Mononuclear cell (primary cell): ENCODE results near the gene SERPINB10. TPM values are rescaled to one million over a fixed set of nuclear protein-coding genes. Genes with fewer than 3 reads are reported as not detected.
"Not testable (repeated sequence)": the region's sequence is repeated elsewhere in the genome, so short reads cannot be mapped to it uniquely, and the experiment has no call there.

Experiments used
- H3K27me3 ChIP-seq: 2 replicates; pipeline ENCODE4 v1.6.0; 2011; ENCODE audit warnings: low read length, control low read depth; ENCODE audit not compliant: insufficient read depth
- H3K4me1 ChIP-seq: 2 replicates; pipeline ENCODE4 v1.5.1; 2011; ENCODE audit warnings: mild to moderate bottlenecking, low read length, control low read depth; ENCODE audit not compliant: insufficient read depth
- H3K4me3 ChIP-seq: 2 replicates; pipeline ENCODE4 v1.5.1; 2011; ENCODE audit warnings: mild to moderate bottlenecking, low read length, moderate library complexity
- H3K9me3 ChIP-seq: 2 replicates; pipeline ENCODE4 v1.5.1; 2011; ENCODE audit warnings: low read depth, mild to moderate bottlenecking, control low read depth, low read length
- total RNA-seq: library from RNA; depleted of rRNA; stranded (reverse); fragments of >200 nt; gene quantifications from one replicate; pipeline ENCODE4 v1.2.3, GENCODE V29; 2012

SERPINB10 gene
- total RNA-seq, 1 donor: 5.7 TPM

DNA sequence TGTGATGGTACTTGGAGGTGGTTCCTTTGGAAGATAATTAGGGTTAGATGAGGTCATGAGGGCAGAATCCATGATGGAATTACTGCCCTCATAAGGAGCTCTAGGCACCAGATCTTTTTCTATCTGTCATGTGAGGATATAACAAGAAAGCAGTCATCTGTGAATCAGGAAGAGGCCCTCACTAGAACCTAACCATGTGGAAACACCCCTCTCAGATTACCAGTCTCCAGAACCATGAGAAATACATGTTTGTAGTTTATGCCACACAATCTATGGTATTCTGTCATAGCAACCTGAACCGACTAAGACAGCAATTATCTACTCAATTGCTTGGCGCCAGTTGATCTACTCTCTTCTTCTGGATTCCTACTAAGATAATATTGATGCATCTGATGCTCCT is 2.4 kb upstream of the SERPINB10 start:
- Histone ChIP-seq H3K4me3 (no peak overlapping the region), H3K27me3 (no peaks in the 10 kb centered on the region), H3K9me3 (no peaks in the 10 kb centered on the region), H3K4me1 (peaks cover 25% of the 10 kb centered on the region)

DNA sequence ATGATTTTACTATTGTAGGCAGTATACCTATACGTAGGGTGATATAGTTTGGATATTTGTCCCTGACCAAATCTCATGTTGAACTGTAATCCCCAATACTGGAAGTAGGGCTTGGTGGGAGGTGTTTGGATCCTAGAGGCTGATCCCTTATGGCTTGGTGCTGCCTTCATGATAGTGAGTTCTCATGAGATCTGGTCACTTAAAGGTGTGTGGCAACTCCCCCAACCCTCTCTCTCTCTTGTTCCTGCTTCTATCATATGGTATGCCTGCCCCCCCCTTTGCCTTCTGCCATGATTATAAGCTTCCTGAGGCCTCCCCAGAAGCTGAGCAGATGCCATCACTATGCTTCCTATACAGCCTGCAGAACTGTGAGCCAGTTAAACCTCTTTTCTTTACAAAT is 1.7 kb upstream of the SERPINB10 start:
- Histone ChIP-seq H3K4me3 (no peak overlapping the region), H3K9me3 (no peaks in the 10 kb centered on the region), H3K4me1 (peaks cover 25% of the 10 kb centered on the region), H3K27me3 (no peaks in the 10 kb centered on the region)

DNA sequence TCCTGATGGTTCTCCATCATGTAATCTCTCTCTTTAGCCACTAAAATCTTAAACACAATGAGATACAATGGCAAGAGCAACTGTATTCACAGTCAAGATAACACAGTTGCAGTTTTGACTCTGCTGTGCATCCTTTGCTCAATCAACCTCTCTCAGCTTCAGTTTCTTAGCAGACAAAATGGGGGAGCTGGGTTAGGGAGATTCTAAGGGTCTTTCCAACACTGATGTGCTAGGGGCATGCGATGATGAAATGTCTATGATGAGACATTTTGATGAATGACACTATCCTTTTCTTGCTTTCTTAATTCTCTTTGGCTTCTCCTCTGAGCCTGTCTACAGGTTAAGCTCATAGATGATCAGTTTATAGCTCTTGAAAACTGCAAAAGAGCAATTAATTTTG is 1.1 kb downstream of the SERPINB10 start:
- Histone ChIP-seq H3K4me1 (peaks cover 25% of the 10 kb centered on the region), H3K27me3 (no peaks in the 10 kb centered on the region), H3K9me3 (no peaks in the 10 kb centered on the region), H3K4me3 (no peak overlapping the region)

DNA sequence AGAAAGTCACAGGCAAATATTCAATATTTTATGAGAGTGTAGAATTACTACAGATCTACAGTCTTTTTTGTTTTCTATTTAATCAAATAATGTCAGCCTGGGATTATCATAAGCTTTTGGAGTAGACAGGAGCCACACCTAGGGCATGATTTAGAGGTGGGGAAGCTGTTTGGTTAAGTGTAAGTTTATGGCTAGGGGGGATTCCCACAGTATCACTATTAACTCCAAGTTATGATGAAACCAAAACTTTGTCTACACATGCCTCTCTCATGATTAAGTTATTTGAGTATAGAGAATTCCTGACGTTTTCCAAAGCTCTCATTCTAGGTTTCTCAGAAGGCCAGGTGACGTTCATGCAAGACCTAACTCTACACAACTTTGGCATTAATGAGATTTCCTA is 2.1 kb downstream of the SERPINB10 start:
- Histone ChIP-seq H3K4me3 (no peak overlapping the region), H3K9me3 (no peaks in the 10 kb centered on the region), H3K4me1 (peaks cover 25% of the 10 kb centered on the region), H3K27me3 (no peaks in the 10 kb centered on the region)

DNA sequence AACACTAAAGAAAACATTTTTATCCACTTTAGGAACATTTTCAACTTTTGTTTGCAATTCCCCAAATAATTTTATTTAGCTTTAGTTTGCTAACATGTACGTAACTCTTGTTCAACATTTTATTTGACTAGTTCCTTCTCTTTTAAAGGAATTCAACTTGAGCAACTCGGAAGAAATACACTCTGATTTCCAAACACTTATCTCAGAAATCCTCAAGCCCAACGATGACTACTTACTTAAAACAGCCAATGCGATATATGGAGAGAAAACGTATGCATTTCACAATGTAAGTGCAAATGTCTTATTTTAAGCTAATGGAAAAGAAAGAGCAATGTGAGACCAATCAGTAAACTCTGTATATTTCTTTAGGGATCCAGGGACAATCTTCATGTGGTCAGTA is 10.1 kb downstream of the SERPINB10 start:
- Histone ChIP-seq H3K27me3 (peaks cover 4% of the 10 kb centered on the region), H3K4me3 (no peak overlapping the region), H3K4me1 (peaks cover 36% of the 10 kb centered on the region), H3K9me3 (no peaks in the 10 kb centered on the region)

DNA sequence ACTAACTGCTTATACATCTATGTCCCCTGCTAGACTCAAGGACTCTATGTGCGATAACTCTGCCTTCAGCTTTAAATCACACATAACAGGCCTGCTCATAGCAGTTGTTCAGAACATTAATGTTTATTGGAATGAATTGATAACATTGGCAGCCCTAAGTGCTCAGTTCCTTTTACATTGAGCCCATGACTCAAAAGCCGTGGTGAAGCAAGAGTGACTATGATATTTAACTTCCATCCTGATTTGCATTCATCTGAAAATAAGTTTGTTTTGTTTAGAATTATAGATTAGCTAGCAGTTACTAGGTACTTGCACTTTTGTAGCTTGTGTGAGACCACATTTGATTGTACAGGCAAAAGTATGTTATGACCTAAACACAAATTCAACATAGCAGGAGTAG is 14.3 kb downstream of the SERPINB10 start:
- no peaks in the 10 kb centered on the region for H3K9me3 ChIP-seq
- H3K4me1 ChIP-seq: peaks cover 36% of the 10 kb centered on the region
- H3K4me3 ChIP-seq: no peak overlapping the region
- peaks cover 4% of the 10 kb centered on the region for H3K27me3 ChIP-seq

DNA sequence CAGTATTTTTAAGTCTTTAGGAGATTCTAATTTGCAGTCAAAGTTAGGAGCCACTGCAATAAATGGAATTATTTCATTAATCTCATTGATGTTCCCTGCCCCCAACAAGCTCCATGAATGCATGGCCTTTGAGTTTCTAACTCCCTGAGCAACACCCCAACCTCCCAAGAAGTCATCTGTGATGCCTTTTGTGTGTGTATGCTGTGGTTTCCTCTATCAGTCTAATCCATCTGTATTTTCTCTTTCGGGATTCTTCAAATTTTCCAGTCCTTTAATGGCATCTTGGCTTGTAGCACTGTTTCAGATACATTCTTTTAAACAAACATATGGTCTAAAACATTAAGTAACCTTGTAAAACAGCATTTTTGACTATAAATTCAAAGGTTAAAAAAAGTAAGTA is 16.8 kb downstream of the SERPINB10 start:
- Histone ChIP-seq H3K27me3 (peaks cover 4% of the 10 kb centered on the region), H3K4me1 (peaks cover 28% of the 10 kb centered on the region), H3K4me3 (no peak overlapping the region), H3K9me3 (no peaks in the 10 kb centered on the region)

DNA sequence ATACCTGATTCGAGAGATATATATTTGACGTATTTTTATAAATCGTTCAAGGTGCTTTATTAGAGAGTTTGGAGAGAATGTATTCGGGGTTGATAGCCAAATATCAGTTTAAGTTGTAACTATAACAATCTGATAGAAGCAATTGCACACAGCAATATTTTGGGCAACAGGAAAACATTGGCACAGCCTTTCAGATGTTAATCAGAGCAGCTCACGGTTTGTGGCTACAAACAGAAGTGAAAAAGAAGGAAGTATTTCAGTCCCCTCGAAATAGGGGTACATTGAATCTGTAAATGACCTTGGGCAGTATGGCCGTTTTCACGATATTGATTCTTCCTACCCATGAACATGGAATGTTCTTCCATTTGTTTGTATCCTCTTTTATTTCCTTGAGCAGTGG is 20.6 kb downstream of the SERPINB10 start:
- H3K4me1 ChIP-seq: peaks cover 25% of the 10 kb centered on the region
- no peaks in the 10 kb centered on the region for H3K27me3 ChIP-seq
- H3K9me3 ChIP-seq: no peaks in the 10 kb centered on the region
- no peak overlapping the region for H3K4me3 ChIP-seq

DNA sequence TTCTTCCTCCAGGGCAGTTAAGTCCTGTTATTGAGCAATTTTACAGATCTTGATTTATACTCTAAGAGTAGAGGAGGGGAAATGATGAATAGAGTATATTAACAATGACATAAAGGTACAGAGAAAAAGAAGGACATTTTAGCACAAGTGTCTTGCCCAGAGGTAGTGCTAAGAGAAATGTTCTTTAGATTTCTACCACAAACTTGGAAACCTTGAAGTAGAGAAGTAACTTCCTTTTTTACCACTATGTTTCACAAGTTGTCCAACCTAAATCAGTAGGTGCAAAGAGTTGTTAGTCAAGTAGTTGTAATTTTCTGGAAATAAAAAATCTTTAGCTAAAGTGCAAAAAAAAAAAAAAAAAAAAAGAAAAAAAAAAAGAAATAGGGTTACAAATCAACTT is 21.6 kb downstream of the SERPINB10 start:
- not testable (repeated sequence) for H3K9me3 ChIP-seq, H3K4me3 ChIP-seq, H3K27me3 ChIP-seq
- H3K4me1 ChIP-seq: peaks cover 25% of the 10 kb centered on the region

DNA sequence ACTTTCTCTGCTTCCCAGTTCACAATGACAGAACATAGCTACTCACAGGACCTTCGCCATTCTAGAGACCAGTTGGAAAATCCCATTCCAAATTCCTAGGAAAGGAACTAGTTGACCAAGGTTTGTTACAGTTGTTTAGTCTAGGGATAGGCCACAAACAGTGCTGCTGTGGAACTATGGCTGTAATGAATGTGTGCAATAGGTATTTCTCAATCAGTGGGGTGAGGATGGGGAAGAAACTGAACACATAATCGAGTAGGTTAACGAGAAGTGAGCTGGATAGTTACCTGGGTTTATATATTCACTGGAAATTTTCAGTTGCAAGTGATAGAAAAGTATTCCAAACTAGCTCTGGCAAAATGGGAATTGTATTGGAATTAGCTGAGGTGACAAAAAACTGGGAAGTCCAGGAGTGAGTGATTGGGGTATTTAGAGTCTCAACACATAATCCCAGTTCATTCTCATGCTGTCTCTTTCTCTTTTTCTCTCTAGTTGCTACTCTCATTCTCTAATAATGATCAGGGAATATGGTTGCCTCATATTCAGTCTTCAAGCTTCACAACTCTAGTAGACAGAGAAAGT is 23.1 kb downstream of the SERPINB10 start:
- peaks cover 26% of the 10 kb centered on the region for H3K4me1 ChIP-seq
- no peaks in the 10 kb centered on the region for H3K27me3 ChIP-seq
- no peaks in the 10 kb centered on the region for H3K9me3 ChIP-seq
- no peak overlapping the region for H3K4me3 ChIP-seq

DNA sequence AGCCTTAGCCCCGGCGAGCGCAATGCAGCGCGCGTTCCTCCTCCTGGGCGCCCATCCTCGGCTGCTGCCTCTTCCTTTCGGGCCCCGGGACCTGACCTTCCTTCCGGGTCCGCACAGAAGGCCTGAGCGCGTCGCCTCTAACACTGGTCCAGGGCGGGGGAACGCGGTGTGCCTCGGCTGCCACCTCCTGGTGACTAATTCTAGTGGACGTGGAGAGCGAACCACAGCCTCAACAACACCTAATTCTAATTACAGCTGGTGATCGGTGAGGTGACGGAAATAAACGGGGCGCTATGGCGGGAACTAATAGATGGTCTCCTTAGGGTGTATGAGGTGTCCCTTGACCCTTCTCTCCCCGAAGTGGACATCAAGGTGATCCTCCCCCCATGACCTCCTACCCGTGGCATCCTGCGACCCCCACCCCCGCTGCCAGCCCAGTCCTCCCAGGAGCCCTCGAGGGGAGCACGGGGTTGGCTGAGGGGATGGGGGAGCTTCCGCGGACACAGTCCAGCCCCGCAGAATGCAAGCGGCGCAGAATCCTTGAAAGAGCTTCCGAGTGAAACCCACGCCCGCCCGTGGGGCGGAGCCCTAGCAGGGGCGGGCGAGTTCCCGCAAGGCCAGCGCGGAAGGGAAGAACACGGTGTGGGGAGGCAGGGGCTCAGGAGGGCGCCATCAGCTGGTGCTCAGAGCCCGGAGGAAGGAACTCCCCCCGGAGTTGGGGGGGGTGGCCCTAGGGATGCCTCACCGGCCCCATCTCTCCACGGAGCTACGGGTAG is 28.6 kb downstream of the SERPINB10 start:
- peaks cover 17% of the 10 kb centered on the region for H3K4me1 ChIP-seq
- H3K9me3 ChIP-seq: no peaks in the 10 kb centered on the region
- H3K4me3 ChIP-seq: peak overlapping the region; percentile 48
- peaks cover 5% of the 10 kb centered on the region for H3K27me3 ChIP-seq

DNA sequence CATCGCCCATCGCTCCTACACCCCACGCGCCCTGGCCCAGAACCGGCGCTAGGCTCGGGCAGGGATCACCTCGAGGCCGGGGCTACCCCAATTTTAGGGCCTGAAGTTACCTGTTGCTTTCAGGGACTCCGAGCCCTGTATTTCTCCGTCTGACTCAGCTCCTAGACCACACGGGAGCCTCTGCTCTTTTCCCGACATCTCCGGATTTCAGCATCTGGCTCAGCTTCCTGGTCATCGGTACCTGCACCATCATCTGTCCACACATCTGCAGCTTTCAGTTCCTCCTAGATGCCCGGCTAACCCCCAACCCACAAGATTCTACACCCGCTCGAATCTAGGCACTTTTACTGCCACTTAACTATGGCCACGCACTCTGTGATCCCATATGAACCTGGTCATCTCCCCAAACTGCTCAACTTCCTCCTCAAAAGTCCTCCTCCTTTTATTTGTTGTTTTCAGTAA is 29.2 kb downstream of the SERPINB10 start:
- Histone ChIP-seq H3K27me3 (peaks cover 5% of the 10 kb centered on the region), H3K9me3 (no peaks in the 10 kb centered on the region), H3K4me3 (peak overlapping the region; percentile 48), H3K4me1 (peaks cover 17% of the 10 kb centered on the region)

DNA sequence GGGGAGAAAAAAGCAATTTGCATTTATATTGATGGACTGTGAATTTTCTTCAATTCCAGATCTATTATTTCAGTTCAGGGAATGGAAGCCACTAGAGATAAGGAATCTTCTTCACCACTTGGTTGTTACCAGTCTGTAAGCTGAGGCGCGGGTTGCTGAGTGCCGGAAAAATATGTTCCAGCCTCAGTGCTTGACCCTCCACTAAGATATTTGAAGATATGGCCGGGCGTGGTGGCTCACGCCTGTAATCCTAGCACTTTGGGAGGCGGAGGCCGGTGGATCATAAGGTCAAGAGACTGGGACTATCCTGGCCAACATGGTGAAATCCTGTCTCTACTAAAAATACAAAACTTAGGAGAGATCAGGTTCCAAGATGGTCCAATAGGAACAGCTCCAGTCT is 32.2 kb downstream of the SERPINB10 start:
- H3K27me3 ChIP-seq: peaks cover 9% of the 10 kb centered on the region
- no peaks in the 10 kb centered on the region for H3K9me3 ChIP-seq
- peaks cover 17% of the 10 kb centered on the region for H3K4me1 ChIP-seq
- no peak overlapping the region for H3K4me3 ChIP-seq

DNA sequence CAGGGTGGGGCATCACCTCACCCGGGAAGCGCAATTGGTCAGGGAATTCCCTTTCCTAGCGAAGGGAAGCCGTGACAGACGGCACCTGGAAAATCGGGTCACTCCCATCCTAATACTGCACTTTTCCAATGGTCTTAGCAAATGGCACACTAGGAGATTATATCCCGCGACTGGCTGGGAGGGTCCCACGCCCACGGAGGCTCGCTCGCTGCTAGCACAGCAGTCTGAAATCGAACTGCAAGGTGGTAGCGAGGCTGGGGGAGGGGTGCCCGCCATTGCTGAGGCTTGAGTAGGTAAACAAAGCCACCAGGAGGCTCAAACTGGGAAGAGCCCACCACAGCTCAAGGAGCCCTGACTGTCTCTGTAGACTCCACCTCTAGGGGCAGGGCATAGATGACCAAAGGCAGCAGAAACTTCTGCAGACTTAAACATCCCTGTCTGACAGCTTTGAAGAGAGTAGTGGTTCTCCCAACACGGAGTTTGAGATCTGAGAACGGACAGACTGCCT is 32.8 kb downstream of the SERPINB10 start:
- peaks cover 17% of the 10 kb centered on the region for H3K4me1 ChIP-seq
- not testable (repeated sequence) for H3K9me3 ChIP-seq, H3K4me3 ChIP-seq, H3K27me3 ChIP-seq

DNA sequence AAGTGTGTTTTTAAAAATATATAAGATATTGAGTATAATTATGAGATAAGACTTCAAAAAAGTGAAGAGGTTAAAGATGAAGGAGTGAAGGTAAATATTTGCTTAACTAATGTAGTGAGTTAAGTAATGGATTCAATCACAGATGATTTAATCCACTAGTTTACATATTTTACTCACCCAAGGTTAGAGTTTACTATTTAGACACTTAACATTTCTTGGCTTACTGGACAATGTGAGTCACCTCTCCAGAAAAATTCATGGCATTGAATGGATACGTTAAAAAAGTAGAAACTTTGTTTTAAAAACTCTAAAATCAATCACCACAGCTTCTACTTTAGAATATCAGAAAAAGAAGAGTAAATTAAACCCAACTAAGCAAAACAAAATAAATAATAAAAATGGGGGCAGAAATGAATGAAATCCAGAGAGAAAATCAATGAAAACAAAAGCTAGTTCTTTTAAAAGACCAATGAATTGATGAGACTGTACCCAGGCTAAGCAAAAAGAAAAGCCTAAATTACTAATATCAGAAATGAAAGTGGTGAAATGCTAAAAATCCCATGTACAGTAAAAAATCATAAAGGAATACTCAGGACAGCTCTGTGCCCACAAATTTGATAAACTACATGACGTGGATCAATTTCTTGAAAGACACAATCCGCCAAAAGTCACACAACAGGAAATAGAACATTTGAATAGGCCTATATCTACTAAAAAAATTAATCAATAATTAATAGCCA is 39.5 kb downstream of the SERPINB10 start:
- Histone ChIP-seq H3K4me3 (no peak overlapping the region), H3K4me1 (peaks cover 8% of the 10 kb centered on the region)

More for the DNA sequence above, 39.5 kb downstream of the SERPINB10 start:
- Histone ChIP-seq H3K9me3 (no peaks in the 10 kb centered on the region), H3K27me3 (peaks cover 12% of the 10 kb centered on the region)
